Measurements from ENCODE around the gene MAN2B2.

DNA sequence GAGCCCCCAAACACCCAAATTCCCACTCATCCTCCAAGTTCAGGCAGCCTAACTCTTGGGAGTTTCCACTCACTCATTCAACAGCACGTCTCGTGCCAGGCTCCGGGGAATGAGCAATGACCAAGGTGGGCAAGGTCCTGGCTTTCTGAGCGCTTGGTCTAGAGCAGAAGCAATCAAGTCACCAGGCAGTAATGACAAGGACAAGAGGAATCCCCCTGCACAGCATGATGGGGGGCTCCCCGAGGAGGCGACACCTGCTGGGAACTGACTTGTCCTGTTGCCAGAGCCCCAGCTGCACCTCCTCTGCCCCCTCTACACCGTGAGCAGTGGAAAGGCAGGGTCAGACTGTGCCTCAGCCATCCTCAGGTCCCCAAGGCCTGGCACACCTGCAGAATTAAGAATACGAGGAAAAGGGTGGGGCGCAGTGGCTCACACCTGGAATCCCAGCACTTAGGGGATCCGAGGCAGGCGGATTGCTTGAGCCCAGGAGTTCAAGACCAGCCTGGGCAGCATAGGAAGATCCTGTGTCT is 39.8 kb downstream of the MAN2B2 start:
- TF ChIP-seq, protein P1, sequence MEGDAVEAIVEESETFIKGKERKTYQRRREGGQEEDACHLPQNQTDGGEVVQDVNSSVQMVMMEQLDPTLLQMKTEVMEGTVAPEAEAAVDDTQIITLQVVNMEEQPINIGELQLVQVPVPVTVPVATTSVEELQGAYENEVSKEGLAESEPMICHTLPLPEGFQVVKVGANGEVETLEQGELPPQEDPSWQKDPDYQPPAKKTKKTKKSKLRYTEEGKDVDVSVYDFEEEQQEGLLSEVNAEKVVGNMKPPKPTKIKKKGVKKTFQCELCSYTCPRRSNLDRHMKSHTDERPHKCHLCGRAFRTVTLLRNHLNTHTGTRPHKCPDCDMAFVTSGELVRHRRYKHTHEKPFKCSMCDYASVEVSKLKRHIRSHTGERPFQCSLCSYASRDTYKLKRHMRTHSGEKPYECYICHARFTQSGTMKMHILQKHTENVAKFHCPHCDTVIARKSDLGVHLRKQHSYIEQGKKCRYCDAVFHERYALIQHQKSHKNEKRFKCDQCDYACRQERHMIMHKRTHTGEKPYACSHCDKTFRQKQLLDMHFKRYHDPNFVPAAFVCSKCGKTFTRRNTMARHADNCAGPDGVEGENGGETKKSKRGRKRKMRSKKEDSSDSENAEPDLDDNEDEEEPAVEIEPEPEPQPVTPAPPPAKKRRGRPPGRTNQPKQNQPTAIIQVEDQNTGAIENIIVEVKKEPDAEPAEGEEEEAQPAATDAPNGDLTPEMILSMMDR (conservative IDR thresholded peaks at IDR 0.05; ENCODE audit: low read length): no peak
- TF ChIP-seq EZH2phosphoT487 (IDR thresholded peaks at IDR 0.05; ENCODE audit: borderline replicate concordance, low read depth, low read length): no peak
